HG03457 (cell line): ENCODE data around the gene SDK2.

ENCODE experiments used
- ATAC-seq: cut with Tn5 transposase; IDR thresholded peaks from one replicate; pipeline ENCODE4 v1.9.1; 2021; ENCODE audit warnings: moderate number of reproducible peaks; ENCODE audit not compliant: unreplicated experiment

Gene SDK2

GRCh38 chr17:73291260-73291801 lies 352.9 kb downstream of the SDK2 start:
- peak; percentile 77 for ATAC-seq

GRCh38 chr17:73290399-73291259 lies 353.6 kb downstream of the SDK2 start:
- peak; percentile 35 for ATAC-seq

- ATAC-seq = no peak
Observed at GRCh38 chr17:73289549-73290254, 354.5 kb downstream of the SDK2 start.

GRCh38 chr17:73288534-73289302 lies 355.5 kb downstream of the SDK2 start:
- no peak for ATAC-seq

GRCh38 chr17:73286863-73287296 lies 357.4 kb downstream of the SDK2 start:
- no peak for ATAC-seq

GRCh38 chr17:73285916-73286862 lies 358.1 kb downstream of the SDK2 start:
- no peak for ATAC-seq

GRCh38 chr17:73285603-73285908 lies 358.7 kb downstream of the SDK2 start:
- no peak for ATAC-seq

GRCh38 chr17:73284906-73285602 lies 359.2 kb downstream of the SDK2 start:
- ATAC-seq = no peak
